GM19452 (cell line): ENCODE measurements around the gene SLC39A7.

ENCODE experiments used
- ATAC-seq: cut with Tn5 transposase; IDR thresholded peaks from one replicate; pipeline ENCODE4 v1.9.1; 2021; ENCODE audit not compliant: unreplicated experiment

The SLC39A7 gene

GRCh38 chr6:33204415-33205190, 3.9 kb downstream of the SLC39A7 start, which contains the start of gene HSD17B8:
Gene HSD17B8 (plus strand): TSS chr6:33204655. CDS start chr6:33204669, 14 bp downstream.
- ATAC-seq: no peak

GRCh38 chr6:33205191-33206026, 4.7 kb downstream of the SLC39A7 start:
- ATAC-seq: no peak

- ATAC-seq: no peak
Observed at GRCh38 chr6:33206027-33206863, 5.6 kb downstream of the SLC39A7 start.

GRCh38 chr6:33206864-33207551, 6.3 kb downstream of the SLC39A7 start:
- ATAC-seq: no peak

- ATAC-seq: no peak
Observed at GRCh38 chr6:33207552-33208090, 7.0 kb downstream of the SLC39A7 start.

GRCh38 chr6:33208091-33208967, 7.7 kb downstream of the SLC39A7 start, which contains the start of gene RING1:
Gene RING1 (plus strand): TSS chr6:33208500. CDS start chr6:33208823, 323 bp downstream.
- ATAC-seq: peak; percentile 47

GRCh38 chr6:33209856-33210255, 9.2 kb downstream of the SLC39A7 start:
- ATAC-seq: no peak

GRCh38 chr6:33211136-33211535, 10.5 kb downstream of the SLC39A7 start:
- ATAC-seq: no peak

GRCh38 chr6:33211666-33212422, 11.2 kb downstream of the SLC39A7 start:
- no peak for ATAC-seq

GRCh38 chr6:33212857-33213165, 12.1 kb downstream of the SLC39A7 start:
- ATAC-seq: no peak

GRCh38 chr6:33213166-33213988, 12.7 kb downstream of the SLC39A7 start:
- no peak for ATAC-seq

GRCh38 chr6:33213989-33214335, 13.3 kb downstream of the SLC39A7 start:
- ATAC-seq: no peak

GRCh38 chr6:33215271-33216116, 14.8 kb downstream of the SLC39A7 start:
- no peak for ATAC-seq

GRCh38 chr6:33216117-33216649, 15.5 kb downstream of the SLC39A7 start:
- no peak for ATAC-seq

- no peak for ATAC-seq
Observed at GRCh38 chr6:33217246-33217645, 16.6 kb downstream of the SLC39A7 start.

GRCh38 chr6:33217681-33218080, 17.0 kb downstream of the SLC39A7 start:
- no peak for ATAC-seq
